HG02938 (cell line): ENCODE data around the gene CACNB2.

Experiments used
- ATAC-seq: cut with Tn5 transposase; IDR thresholded peaks from one replicate; pipeline ENCODE4 v1.9.1; 2021; ENCODE audit warnings: mild to moderate bottlenecking, moderate library complexity; ENCODE audit not compliant: unreplicated experiment

CACNB2 gene

DNA sequence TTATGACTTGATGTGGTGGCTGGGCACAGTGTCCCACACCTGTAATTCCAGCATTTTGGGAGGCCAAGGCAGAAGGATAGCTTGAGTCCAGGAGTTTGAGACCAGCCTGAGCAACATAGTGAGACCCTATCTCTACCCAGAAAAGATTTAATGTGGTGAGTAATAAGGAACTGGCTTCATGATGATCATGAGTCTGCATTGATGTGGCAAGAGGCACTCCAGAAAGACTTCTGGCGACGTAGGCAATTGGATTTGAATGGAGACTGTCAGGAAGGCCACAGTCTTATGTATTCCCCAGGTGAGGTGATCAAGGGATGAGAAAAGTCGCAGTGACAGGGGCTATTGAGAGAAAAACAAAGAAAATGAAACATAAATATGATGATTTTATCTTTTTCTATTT, 138.0 kb downstream of the CACNB2 start:
- ATAC-seq, result no peak

- no peak for ATAC-seq
Observed at GRCh38 chr10:18279173-18279572, 138.9 kb downstream of the CACNB2 start.

DNA sequence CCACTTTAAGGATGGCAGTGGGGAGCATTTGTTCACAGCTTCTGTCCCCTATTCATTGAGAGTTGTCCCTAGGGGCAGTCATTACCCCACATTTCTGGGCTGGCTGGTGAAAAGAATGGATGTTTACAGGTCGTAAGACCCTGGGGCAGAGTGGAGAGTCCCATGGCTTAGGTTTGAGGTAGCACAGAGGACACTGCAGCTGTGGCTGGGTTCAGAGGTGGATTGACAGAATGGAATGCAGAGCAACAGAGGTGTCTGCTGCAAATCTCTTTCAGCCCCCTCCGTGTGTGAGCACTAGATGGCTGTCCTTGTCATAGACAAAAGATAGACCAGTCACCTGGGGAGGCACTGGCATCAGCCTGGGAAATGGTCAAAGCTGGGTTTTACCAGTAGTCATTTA, 141.9 kb downstream of the CACNB2 start:
- no peak for ATAC-seq

- no peak for ATAC-seq
Observed at GRCh38 chr10:18290651-18291313, 150.6 kb downstream of the CACNB2 start.

- no peak for ATAC-seq
Observed at GRCh38 chr10:18293536-18294510, 153.6 kb downstream of the CACNB2 start.

DNA sequence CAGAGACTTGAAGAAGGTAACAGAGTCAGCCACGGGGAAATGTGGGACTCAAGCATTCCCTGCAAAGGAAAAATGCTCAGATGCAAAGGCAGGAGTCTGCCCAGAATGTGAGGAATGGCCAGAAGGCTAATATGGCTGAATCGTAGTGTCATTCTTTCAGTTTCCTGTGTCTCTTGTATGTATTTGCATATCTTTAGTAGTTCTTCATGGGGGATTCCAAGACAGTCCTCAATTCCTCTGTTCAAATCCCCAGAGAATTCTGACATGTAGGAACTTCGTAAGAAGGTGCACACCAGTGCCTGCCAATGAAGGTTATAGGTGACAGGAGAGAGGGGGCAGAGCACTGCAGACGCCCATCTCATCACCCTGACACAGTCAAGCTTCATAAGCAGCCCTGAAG, 154.4 kb downstream of the CACNB2 start:
- no peak for ATAC-seq

DNA sequence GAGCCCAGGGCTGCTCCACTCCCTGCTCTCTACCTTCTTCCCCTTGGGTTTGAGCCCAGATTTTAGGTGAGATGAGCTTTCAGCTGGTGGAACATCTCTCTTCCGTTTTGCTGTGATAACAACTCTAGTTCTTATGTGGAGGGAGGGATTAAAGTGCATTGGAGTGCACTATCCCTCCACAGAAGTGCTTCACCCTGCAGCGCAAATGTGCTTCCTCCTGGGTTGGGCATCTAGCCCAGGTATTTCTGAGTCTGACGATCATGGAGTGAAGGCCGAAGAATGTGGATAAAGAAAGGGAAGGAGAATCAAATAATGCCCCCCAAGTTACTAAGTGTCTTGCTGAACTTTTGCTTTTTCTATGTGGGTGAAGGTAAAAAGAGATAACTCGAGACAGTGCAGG, 157.4 kb downstream of the CACNB2 start:
- no peak for ATAC-seq

- ATAC-seq, result no peak
Observed at GRCh38 chr10:18298256-18298655, 158.0 kb downstream of the CACNB2 start.

GRCh38 chr10:18303851-18304801, 163.9 kb downstream of the CACNB2 start:
- no peak for ATAC-seq

DNA sequence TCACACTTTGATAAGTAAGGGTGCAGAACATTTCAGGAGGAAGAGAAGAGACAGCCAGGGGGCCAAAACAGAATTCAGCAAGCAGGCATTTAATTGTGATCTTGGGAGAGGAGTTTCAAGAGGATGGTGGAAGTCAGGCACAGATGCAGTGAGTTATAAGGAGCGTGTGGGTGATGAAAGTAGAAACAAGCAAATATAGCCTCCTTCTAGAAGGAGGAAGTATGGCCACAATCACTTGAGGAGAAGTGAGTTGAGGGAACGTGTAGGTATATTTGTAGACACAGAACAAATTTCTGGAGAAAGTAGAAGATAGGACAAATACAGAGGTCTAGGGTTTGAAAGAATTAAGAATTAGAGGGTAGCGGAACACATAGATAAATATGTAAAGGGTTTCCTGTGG, 165.8 kb downstream of the CACNB2 start:
- no peak for ATAC-seq

- ATAC-seq, result no peak
Observed at GRCh38 chr10:18308600-18308999, 168.4 kb downstream of the CACNB2 start.

DNA sequence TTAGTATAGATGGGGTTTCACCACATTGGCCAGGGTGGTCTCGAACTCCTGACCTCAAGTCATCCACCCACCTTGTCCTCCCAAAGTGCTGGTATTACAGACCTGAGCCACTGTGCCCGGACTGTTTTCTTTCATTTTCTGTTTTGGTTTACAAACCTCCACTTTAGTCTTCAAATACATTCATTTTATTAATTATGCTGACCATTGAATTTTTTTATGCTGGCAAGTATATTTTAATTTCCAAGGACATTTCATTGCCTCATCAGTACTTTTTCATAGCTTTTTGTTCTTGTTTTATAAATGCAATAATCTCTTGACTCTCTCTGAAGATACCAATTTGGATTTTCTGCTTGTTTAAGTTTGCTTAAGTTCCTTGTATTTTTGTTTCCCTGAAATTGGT, 170.5 kb downstream of the CACNB2 start:
- no peak for ATAC-seq

DNA sequence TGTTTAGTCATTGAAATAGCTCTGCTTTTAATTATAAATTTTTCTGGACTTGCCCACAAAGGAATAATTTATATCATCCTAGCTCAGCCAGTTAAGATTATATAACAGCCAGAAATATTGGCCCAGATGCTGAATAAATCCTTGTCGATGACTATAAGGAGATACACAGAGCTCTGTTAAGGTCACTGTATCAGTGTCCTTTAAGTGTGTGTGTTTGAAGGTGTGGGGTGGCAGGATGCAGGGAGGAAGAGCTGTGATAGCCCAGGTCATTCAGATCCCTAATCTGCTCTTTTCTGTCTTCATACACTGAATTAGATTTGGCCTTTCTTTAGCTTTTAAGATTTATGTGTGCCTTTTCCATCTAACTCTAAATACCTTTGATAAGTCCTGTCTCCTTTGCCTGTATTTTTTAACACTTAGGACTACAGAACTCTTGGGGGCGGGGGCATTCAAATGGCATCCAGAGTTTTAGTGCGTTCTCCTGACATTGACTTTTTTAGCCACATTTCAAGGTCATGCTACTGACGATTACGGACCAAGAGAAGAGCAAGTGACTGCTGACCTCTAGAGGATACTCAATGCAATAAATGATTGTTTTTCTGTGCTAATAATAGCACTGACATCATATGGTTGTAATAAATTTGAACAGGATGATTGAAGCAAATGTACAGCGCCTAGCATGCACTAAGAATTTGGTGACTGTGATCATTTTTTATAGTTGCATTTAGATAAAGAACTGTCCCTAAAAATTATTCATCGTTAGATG, 172.3 kb downstream of the CACNB2 start:
- ATAC-seq, result peak; percentile 88

GRCh38 chr10:18313140-18313530, 172.9 kb downstream of the CACNB2 start:
- ATAC-seq, result no peak

- no peak for ATAC-seq
Observed at GRCh38 chr10:18313626-18314025, 173.4 kb downstream of the CACNB2 start.

DNA sequence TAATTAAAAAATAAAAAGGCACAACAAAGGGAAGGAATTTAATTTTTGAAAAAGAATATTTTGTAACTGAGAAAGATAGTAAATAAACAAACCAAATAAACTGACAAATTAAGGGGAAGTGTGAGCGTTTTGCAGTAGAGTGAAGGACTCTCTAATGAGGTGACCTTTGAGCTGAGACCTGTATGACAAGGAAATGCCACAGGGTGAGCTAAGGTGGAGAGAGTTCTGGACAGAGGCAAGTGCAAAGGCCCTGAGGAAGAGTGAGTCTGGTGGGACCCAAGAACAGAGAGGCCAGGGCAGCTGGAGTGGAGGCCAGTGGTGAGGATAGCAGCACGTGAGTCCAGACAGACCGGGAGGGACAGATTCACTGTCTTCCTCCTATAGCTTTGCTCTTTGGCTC, 179.4 kb downstream of the CACNB2 start:
- ATAC-seq, result no peak

GRCh38 chr10:18321371-18321770, 181.1 kb downstream of the CACNB2 start:
- no peak for ATAC-seq

GRCh38 chr10:18323916-18324315, 183.7 kb downstream of the CACNB2 start:
- ATAC-seq, result no peak

- ATAC-seq, result no peak
Observed at GRCh38 chr10:18325410-18325809, 185.2 kb downstream of the CACNB2 start.

- ATAC-seq, result no peak
Observed at GRCh38 chr10:18325889-18326531, 185.8 kb downstream of the CACNB2 start.
